ENCODE measurements around the gene TTC4. TPM values are rescaled to one million over a fixed set of nuclear protein-coding genes. Genes with fewer than 3 reads are reported as not detected.
A peak's percentile ranks its signal among the peaks of the same experiment; 100 is the strongest.

The TTC4 gene
- total and polyA plus RNA-seq, 2 experiments from 2014 or later = 25.1 to 33.6 TPM

DNA sequence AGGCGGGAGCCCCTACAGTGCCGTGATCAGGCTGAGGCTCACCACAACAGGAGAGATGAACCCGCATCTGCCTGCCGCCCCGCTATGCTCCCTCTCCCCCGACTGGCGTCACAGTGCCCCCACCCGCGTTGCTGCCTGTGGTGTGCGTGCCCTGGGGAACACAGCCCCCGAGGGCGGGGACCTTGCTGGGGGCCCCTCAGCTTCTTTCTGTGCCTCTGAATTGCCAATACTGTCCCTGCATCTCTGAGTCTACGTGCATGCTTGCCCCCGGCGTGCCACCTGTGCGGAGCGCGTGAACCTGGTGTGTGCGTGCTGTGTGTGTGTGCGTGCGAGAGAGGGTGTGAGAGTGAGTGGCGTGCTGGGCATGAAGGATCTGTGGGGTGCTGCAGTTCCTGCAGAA is 38.4 kb downstream of the TTC4 start (continued):
- TF ChIP-seq, protein P1, sequence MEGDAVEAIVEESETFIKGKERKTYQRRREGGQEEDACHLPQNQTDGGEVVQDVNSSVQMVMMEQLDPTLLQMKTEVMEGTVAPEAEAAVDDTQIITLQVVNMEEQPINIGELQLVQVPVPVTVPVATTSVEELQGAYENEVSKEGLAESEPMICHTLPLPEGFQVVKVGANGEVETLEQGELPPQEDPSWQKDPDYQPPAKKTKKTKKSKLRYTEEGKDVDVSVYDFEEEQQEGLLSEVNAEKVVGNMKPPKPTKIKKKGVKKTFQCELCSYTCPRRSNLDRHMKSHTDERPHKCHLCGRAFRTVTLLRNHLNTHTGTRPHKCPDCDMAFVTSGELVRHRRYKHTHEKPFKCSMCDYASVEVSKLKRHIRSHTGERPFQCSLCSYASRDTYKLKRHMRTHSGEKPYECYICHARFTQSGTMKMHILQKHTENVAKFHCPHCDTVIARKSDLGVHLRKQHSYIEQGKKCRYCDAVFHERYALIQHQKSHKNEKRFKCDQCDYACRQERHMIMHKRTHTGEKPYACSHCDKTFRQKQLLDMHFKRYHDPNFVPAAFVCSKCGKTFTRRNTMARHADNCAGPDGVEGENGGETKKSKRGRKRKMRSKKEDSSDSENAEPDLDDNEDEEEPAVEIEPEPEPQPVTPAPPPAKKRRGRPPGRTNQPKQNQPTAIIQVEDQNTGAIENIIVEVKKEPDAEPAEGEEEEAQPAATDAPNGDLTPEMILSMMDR (conservative IDR thresholded peaks at IDR 0.05; ENCODE audit: low read depth in 2 of 2) = no peak
- TF ChIP-seq ZNF114 (CRISPR knock-in tag; IDR thresholded peaks at IDR 0.05) (no peak), NANOG (IDR thresholded peaks at IDR 0.05; ENCODE audit: borderline replicate concordance) (no peak), JUNB (IDR thresholded peaks at IDR 0.05; ENCODE audit: unreplicated experiment) (no peak), EZH2phosphoT487 (IDR thresholded peaks at IDR 0.05; ENCODE audit: unreplicated experiment) (no peak), ZNF331 (CRISPR knock-in tag; IDR thresholded peaks at IDR 0.05; ENCODE audit: low read depth) (no peak), EZH2 (IDR thresholded peaks at IDR 0.05; ENCODE audit: low read depth, unreplicated experiment) (no peak), ETS1 (IDR thresholded peaks at IDR 0.05) (no peak), CREB1 (CRISPR knock-in tag; IDR thresholded peaks at IDR 0.05; ENCODE audit: low read depth) (no peak), STAT1 (IDR thresholded peaks at IDR 0.05; ENCODE audit: unreplicated experiment) (no peak)

DNA sequence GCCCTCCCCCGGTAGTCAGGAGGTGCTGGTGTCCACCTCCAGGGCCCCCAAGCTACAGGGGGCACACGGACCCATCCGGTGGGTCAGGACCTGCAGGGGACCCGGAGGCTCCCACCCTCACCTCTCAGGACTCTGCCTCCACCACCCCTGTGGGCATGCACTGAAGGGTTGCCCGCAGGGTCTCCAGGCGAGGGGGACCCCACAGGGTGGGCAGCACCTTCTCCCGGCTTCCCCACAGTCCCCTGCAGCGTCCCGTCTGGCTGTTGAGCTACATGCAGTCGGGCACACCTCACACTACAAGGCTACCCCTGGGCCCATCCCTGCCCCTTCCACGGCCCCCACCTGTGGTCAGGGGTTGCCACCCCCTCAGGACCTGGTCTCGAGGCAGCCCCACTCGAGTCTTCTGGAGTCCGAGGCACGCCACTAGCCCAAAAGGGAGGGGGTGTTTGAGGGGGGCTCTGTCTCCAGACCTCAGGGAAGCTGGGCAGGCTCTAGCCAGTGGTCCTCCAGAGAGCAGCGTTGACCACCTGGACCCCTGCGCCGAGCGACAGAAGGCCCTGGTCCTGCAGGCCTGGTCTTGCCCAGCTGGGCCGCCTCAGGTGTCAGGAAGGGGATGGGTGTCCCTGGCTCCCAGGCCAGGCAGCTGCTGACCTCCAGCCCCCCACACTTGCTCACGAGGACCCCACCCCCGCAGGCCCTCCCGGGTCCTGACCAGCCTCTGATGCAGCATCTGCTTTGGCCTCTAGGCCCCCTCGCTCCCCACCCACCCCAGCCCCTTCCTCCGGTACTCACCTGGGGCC is 39.0 kb downstream of the TTC4 start:
- H3K27ac Mint-ChIP-seq = peak overlapping the region; percentile 82; the same call in 1 of the 2 replicates
- DNase-seq (ENCODE audit: low spot score) = no peak
- no peaks in the 10 kb centered on the region for H3K9me3 Mint-ChIP-seq
- H3K4me1 Mint-ChIP-seq = peaks cover 15% of the 10 kb centered on the region
- peaks cover 16% of the 10 kb centered on the region; the same call in 1 of the 2 replicates for H3K4me1 ChIP-seq (ENCODE audit: insufficient read depth)
- H3F3A ChIP-seq (replicated peaks; ENCODE audit: low read depth) = no peaks in the 10 kb centered on the region
- TF ChIP-seq ETS1 (IDR thresholded peaks at IDR 0.05) (no peak), STAT1 (IDR thresholded peaks at IDR 0.05; ENCODE audit: unreplicated experiment) (no peak), NANOG (IDR thresholded peaks at IDR 0.05; ENCODE audit: borderline replicate concordance) (no peak), EZH2phosphoT487 (IDR thresholded peaks at IDR 0.05; ENCODE audit: unreplicated experiment) (no peak), ZNF331 (CRISPR knock-in tag; IDR thresholded peaks at IDR 0.05; ENCODE audit: low read depth) (no peak), JUNB (IDR thresholded peaks at IDR 0.05; ENCODE audit: unreplicated experiment) (no peak), EZH2 (IDR thresholded peaks at IDR 0.05; ENCODE audit: low read depth, unreplicated experiment) (no peak), ZNF114 (CRISPR knock-in tag; IDR thresholded peaks at IDR 0.05) (no peak), ZNF462 (CRISPR knock-in tag; IDR thresholded peaks at IDR 0.05) (no peak), POLR2AphosphoS5 (IDR thresholded peaks at IDR 0.05; ENCODE audit: low read depth) (no peak)
- H3K27me3 Mint-ChIP-seq (ENCODE audit: insufficient read depth, low read depth, poor library complexity) = peaks cover 4% of the 10 kb centered on the region
- H3K4me3 Mint-ChIP-seq = no peak overlapping the region
- no peak; the same call in 2 of the 3 replicates for ATAC-seq
- H3K79me2 ChIP-seq (replicated peaks; ENCODE audit: insufficient read depth) = no peaks in the 10 kb centered on the region
- H3K27ac ChIP-seq (ENCODE audit: low read depth) = no peak overlapping the region
- no peak overlapping the region for H2AFZ ChIP-seq
- no peak overlapping the region for H3K4me3 ChIP-seq
- H4K20me1 ChIP-seq (replicated peaks; ENCODE audit: insufficient read depth) = no peaks in the 10 kb centered on the region
- H3K9me2 ChIP-seq (ENCODE audit: insufficient read depth) = no peaks in the 10 kb centered on the region
- no peaks in the 10 kb centered on the region for H3K36me3 ChIP-seq (ENCODE audit: insufficient read depth)
- no peak overlapping the region for H3K4me2 ChIP-seq
- H3K36me3 Mint-ChIP-seq (ENCODE audit: low read depth) = peaks cover 8% of the 10 kb centered on the region; the same call in 1 of the 3 replicates
- H3K27me3 ChIP-seq (ENCODE audit: insufficient read depth) = no peaks in the 10 kb centered on the region

All from GM23338 (cell line).